HepG2 (cell line): ENCODE measurements around the gene INPP4B. TPM values are rescaled to one million over a fixed set of nuclear protein-coding genes. Genes with fewer than 3 reads are reported as not detected.

ENCODE experiments used
- ATAC-seq: fragments of 200-7000 bp; cut with Tn5 transposase; 3 replicates; pipeline ENCODE4 v1.9.1; 2020; ENCODE audit warnings: mild to moderate bottlenecking, moderate library complexity
- BruUV-seq: library from RNA; stranded (reverse); fragments of 400-500 nt; replicated peaks from 2 replicates; lab custom pipeline; 2021; lab: Mats Ljungman, UMichigan
- CTCF ChIA-PET: fragments of 300-600 bp; formaldehyde crosslinking; extraction: SDS; loops from one replicate; lab custom pipeline; 2021; ENCODE audit warnings: low total read pairs, inconsistent platforms, low intra/inter-chr PET ratio; lab: Yijun Ruan, JAX
- POLR2A ChIA-PET: fragments of 350-600 bp; sonication (Branson Sonifier 250); formaldehyde crosslinking; loops from one replicate; lab custom pipeline; 2020; ENCODE audit warnings: antibody characterized with exemption, inconsistent platforms; lab: Yijun Ruan, JAX
- DNase-seq: peaks from one replicate; pipeline ENCODE4 v3.0.0-alpha.2; 2015; ENCODE audit warnings: low spot score
- FAIRE-seq: peaks from 3 replicates; lab custom pipeline; 2011; peaks lifted over from hg19 to GRCh38; lab: Jason Lieb, UNC
- H2AFZ ChIP-seq: one replicate; pipeline ENCODE4 v1.6.1; 2011; ENCODE audit warnings: low read length, inconsistent platforms
- H3K27ac ChIP-seq: fragments of 300-600 bp; 3 replicates; pipeline ENCODE4 v1.8.0; 2011; ENCODE audit warnings: mixed run types, mild to moderate bottlenecking, mixed read lengths, low read length, inconsistent platforms; ENCODE audit not compliant: insufficient read depth; ENCODE audit errors: extremely low read length
- H3K27me3 ChIP-seq, 2 experiments: fragments of 200-600 bp in 1 of 2; 2 replicates in 1 of 2; 3 replicates in 1 of 2; pipeline versions ENCODE4 v1.6.0 to v1.8.0; 2011; ENCODE audit warnings: low read length in 2 of 2, mild to moderate bottlenecking in 2 of 2, moderate library complexity in 2 of 2, inconsistent platforms in 1 of 2; ENCODE audit not compliant: insufficient read depth in 2 of 2, control insufficient read depth in 1 of 2
- H3K36me3 ChIP-seq, 2 experiments: fragments of 200-600 bp in 1 of 2; replicated peaks in 1 of 2; 2 replicates in 1 of 2; 3 replicates in 1 of 2; pipeline versions ENCODE4 v1.5.1 to v1.8.0; 2011; ENCODE audit warnings: low read length in 2 of 2, inconsistent platforms in 1 of 2; ENCODE audit not compliant: insufficient read depth in 2 of 2, control insufficient read depth in 1 of 2
- H3K4me1 ChIP-seq: 2 replicates; pipeline ENCODE4 v1.5.1; 2012; ENCODE audit warnings: low read length, inconsistent platforms; ENCODE audit not compliant: insufficient read depth
- H3K4me2 ChIP-seq: 2 replicates; pipeline ENCODE4 v1.6.0; 2011; ENCODE audit warnings: low read depth, low read length, inconsistent platforms
- H3K4me3 ChIP-seq, 3 experiments: fragments of 200-600 bp in 1 of 3; sonication (generic), shearing (Covaris generic) in 1 of 3; replicated peaks in 1 of 3; 2 replicates each; pipeline ENCODE4 v1.5.1; 2011 to 2016; ENCODE audit warnings: low read length in 3 of 3, inconsistent platforms in 2 of 3, low read depth in 2 of 3, mild to moderate bottlenecking in 2 of 3, control low read depth in 1 of 3, mixed read lengths in 1 of 3; ENCODE audit not compliant: insufficient read depth in 1 of 3
- H3K79me2 ChIP-seq: one replicate; pipeline ENCODE4 v1.6.1; 2011; ENCODE audit warnings: low read length, inconsistent platforms; ENCODE audit not compliant: insufficient read depth
- H3K9ac ChIP-seq: 2 replicates; pipeline ENCODE4 v1.6.0; 2011; ENCODE audit warnings: mild to moderate bottlenecking, low read depth, low read length, inconsistent platforms; ENCODE audit not compliant: insufficient read depth
- H3K9me3 ChIP-seq: 2 replicates; pipeline ENCODE4 v1.5.1; 2012; ENCODE audit warnings: mild to moderate bottlenecking, low read length
- H4K20me1 ChIP-seq: 2 replicates; pipeline ENCODE4 v1.6.0; 2011; ENCODE audit warnings: inconsistent platforms, mild to moderate bottlenecking, low read length, moderate library complexity; ENCODE audit not compliant: insufficient read depth
- CENPBD1 ChIP-seq: sonication (generic); formaldehyde crosslinking; IDR thresholded peaks from 2 replicates; pipeline ENCODE4 v1.8.0; 2022; ENCODE audit warnings: missing genetic modification reagents, low read depth, mild to moderate bottlenecking, borderline replicate concordance
- KAT8 ChIP-seq: IDR thresholded peaks from 2 replicates; pipeline ENCODE4 v1.6.1; 2016; ENCODE audit warnings: missing genetic modification reagents, missing compliant biosample characterization
- MED1 ChIP-seq: sonication (generic); formaldehyde crosslinking; IDR thresholded peaks from 2 replicates; pipeline ENCODE4 v1.4.0; 2020; ENCODE audit warnings: missing genetic modification reagents
- MED13 ChIP-seq: sonication (generic); formaldehyde crosslinking; IDR thresholded peaks from 2 replicates; pipeline ENCODE4 v1.5.0; 2020; ENCODE audit warnings: missing genetic modification reagents
- MZF1 ChIP-seq: sonication (generic); formaldehyde crosslinking; IDR thresholded peaks from 2 replicates; pipeline ENCODE4 v1.8.1; 2023; ENCODE audit warnings: mild to moderate bottlenecking, missing genetic modification reagents, borderline replicate concordance
- RNF2 ChIP-seq: fragments of 450-650 bp; conservative IDR thresholded peaks from 2 replicates; pipeline ENCODE4 v1.6.1; 2016; ENCODE audit warnings: low read depth
- SALL1 ChIP-seq: sonication (generic); formaldehyde crosslinking; IDR thresholded peaks from 2 replicates; pipeline ENCODE4 v1.8.0; 2022; ENCODE audit warnings: mild to moderate bottlenecking, missing genetic modification reagents
- SRSF9 ChIP-seq: fragments of 200-400 bp; formaldehyde crosslinking; IDR thresholded peaks from 2 replicates; pipeline ENCODE4 v1.6.1; 2018; ENCODE audit warnings: borderline replicate concordance, mild to moderate bottlenecking, low read depth, low read length; ENCODE audit not compliant: insufficient read depth, poor library complexity, severe bottlenecking
- TFE3 ChIP-seq: IDR thresholded peaks from 2 replicates; pipeline ENCODE4 v1.6.1; 2016
- ZKSCAN5 ChIP-seq: sonication (generic); formaldehyde crosslinking; IDR thresholded peaks from 2 replicates; pipeline ENCODE4 v1.5.1; 2020; ENCODE audit warnings: mild to moderate bottlenecking, missing genetic modification reagents
- ZNF343 ChIP-seq: sonication (generic); formaldehyde crosslinking; IDR thresholded peaks from 2 replicates; pipeline ENCODE4 v1.4.0; 2020; ENCODE audit warnings: mild to moderate bottlenecking, missing genetic modification reagents
- ZNF432 ChIP-seq: sonication (generic); formaldehyde crosslinking; IDR thresholded peaks from 2 replicates; pipeline ENCODE4 v1.5.0; 2020; ENCODE audit warnings: missing genetic modification reagents, mild to moderate bottlenecking, borderline replicate concordance
- ZNF598 ChIP-seq: sonication (generic); formaldehyde crosslinking; IDR thresholded peaks from 2 replicates; pipeline ENCODE4 v1.5.1; 2020; ENCODE audit warnings: mild to moderate bottlenecking, missing genetic modification reagents, borderline replicate concordance
- ZNF747 ChIP-seq: sonication (generic); formaldehyde crosslinking; IDR thresholded peaks from 2 replicates; pipeline ENCODE4 v1.8.1; 2023; ENCODE audit warnings: missing genetic modification reagents, mild to moderate bottlenecking, borderline replicate concordance
- ZSCAN12 ChIP-seq: sonication (generic); formaldehyde crosslinking; IDR thresholded peaks from 2 replicates; pipeline ENCODE4 v1.9.0; 2021; ENCODE audit warnings: mild to moderate bottlenecking, missing genetic modification reagents
- WGBS: methylation state at CpG from one replicate; pipeline ENCODE4 v1.1.6; 2017; ENCODE audit warnings: low lambda C conversion rate; 5-methylcytosine and 5-hydroxymethylcytosine counted together
- in situ Hi-C: cut with HindIII; loops from 2 replicates; pipeline ENCODE4 v1.10.0; 2017; ENCODE audit warnings: low pct_unique_long_range_greater_than_20kb; ENCODE audit not compliant: extremely low pct_ligation_motif_present
- intact Hi-C: fragments of 100-400 bp; cut with micrococcal nuclease; formaldehyde crosslinking; loops from one replicate; pipeline ENCODE4 v1.10.0; 2022; ENCODE audit not compliant: unreplicated experiment
- polyA plus RNA-seq, 8 experiments: library from polyadenylated mRNA; depleted of rRNA in 3 of 8; stranded (reverse) in 7 of 8; unstranded in 1 of 8; fragments of >200 nt; fragmentation: Illumina TruSeq in 4 of 8; extraction: Trizol in 4 of 8; gene quantifications; 2 replicates each; pipeline versions ENCODE4 v1.2.1 to v1.2.3, GENCODE V29; 2011 to 2016; ENCODE audit warnings: low read depth in 4 of 8, missing spikeins in 1 of 8, mixed read lengths in 1 of 8; ENCODE audit not compliant: insufficient read depth in 1 of 8
- total RNA-seq, 5 experiments: library from RNA; depleted of rRNA; stranded (reverse); fragments of >200 nt; fragmentation: Illumina TruSeq; extraction: Trizol; gene quantifications; 2 replicates each; pipeline ENCODE4 v1.2.3, GENCODE V29; 2016; ENCODE audit warnings: low read depth in 1 of 5
- TF ChIP-seq, protein P1 (sequence below): sonication (generic); formaldehyde crosslinking; IDR thresholded peaks from 2 replicates; pipeline ENCODE4 v1.8.0; 2023; ENCODE audit warnings: mild to moderate bottlenecking, missing genetic modification reagents
- TF ChIP-seq, protein P2 (sequence below): sonication (generic); formaldehyde crosslinking; IDR thresholded peaks from 2 replicates; pipeline ENCODE4 v1.4.0; 2020; ENCODE audit warnings: mild to moderate bottlenecking, missing genetic modification reagents

INPP4B gene
- total and polyA plus RNA-seq, 2 of the 13 experiments (the other 11 are each of a cell fraction or from before 2014, with no cell fraction given): not detected

- no peak overlapping the region for H3K27ac ChIP-seq
- BruUV-seq: no TSS peak
- TF ChIP-seq SRSF9 (no peak), SALL1 (no peak), MED13 (CRISPR knock-in tag) (no peak), KAT8 (no peak), ZKSCAN5 (CRISPR knock-in tag) (no peak), ZSCAN12 (CRISPR knock-in tag) (no peak), ZNF432 (CRISPR knock-in tag) (no peak), RNF2 (no peak), MED1 (CRISPR knock-in tag) (no peak), ZNF343 (CRISPR knock-in tag) (no peak), ZNF747 (CRISPR knock-in tag) (no peak), TFE3 (CRISPR knock-in tag) (no peak), CENPBD1 (CRISPR knock-in tag) (no peak), ZNF598 (CRISPR knock-in tag) (no peak), MZF1 (CRISPR knock-in tag) (no peak)
- TF ChIP-seq, protein P1, sequence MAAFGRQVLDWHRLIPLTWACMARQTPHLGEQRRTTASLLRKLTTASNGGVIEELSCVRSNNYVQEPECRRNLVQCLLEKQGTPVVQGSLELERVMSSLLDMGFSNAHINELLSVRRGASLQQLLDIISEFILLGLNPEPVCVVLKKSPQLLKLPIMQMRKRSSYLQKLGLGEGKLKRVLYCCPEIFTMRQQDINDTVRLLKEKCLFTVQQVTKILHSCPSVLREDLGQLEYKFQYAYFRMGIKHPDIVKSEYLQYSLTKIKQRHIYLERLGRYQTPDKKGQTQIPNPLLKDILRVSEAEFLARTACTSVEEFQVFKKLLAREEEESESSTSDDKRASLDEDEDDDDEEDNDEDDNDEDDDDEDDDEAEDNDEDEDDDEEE (CRISPR knock-in tag): no peak
- TF ChIP-seq, protein P2, sequence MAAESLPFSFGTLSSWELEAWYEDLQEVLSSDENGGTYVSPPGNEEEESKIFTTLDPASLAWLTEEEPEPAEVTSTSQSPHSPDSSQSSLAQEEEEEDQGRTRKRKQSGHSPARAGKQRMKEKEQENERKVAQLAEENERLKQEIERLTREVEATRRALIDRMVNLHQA: no peak
- no peak overlapping the region for H2AFZ ChIP-seq
- FAIRE-seq (no peak), ATAC-seq (no peak), DNase-seq (no peak)
- ChIA-PET POLR2A (no interaction called here), CTCF (no interaction called here)
- H4K20me1 ChIP-seq: no peaks in the 10 kb centered on the region
- no peak overlapping the region for H3K9ac ChIP-seq
- no peaks in the 10 kb centered on the region for H3K4me1 ChIP-seq
- in situ Hi-C loops (no loop called here), intact Hi-C loops (no loop called here)
- H3K4me3 ChIP-seq: no peak overlapping the region
- no peaks in the 10 kb centered on the region for H3K36me3 ChIP-seq
- H3K79me2 ChIP-seq: no peaks in the 10 kb centered on the region
- H3K9me3 ChIP-seq: no peaks in the 10 kb centered on the region
- H3K4me2 ChIP-seq: no peak overlapping the region
- WGBS: 10% methylated on average over 8 of the region's 8 CpGs
- H3K27me3 ChIP-seq: no peaks in the 10 kb centered on the region
Observed at GRCh38 chr4:142386449-142386848, 459.7 kb downstream of the INPP4B start.
